Amniotic epithelial cell (primary cell): ENCODE measurements around the gene CAMKMT.

Experiments
- DNase-seq: peaks from one replicate; pipeline ENCODE4 v3.0.0-alpha.2; 2010; ENCODE audit warnings: low read depth

The CAMKMT gene

DNA sequence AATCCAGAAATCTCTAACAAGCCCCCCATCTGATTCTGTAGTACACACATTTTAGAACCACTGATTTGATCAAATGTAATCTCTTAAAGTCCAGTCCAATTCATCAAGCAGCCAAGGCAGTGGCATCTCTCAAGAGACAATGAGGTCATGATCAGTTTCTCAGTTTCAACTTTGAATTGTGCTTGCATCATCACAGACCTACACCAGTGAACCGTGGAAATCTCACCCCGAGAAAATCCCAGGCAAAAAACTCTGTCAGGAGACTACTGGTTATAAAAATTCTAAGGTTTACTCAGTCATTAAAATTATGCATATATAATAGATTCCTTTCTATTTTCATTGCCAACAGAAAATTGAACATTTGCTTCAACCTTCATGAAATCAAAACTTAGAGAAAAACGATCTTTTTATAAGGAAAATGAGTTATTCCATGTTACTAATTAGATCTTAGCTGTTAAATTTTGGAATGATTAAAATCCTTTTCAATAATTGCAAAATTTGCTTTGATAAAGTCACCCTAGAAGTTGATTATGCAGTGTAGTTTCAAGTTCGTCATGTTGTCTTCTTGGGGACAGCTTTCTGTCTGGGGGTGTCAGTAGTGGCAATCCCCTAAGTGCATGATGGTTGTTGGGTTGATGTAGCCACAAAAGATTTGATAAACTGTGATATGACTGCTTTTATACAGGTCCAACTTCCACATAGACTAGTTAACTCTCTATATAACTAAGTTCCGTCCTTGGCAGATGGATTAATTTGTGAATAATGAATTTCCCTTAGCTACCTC is 235.0 kb downstream of the CAMKMT start:
- no peak for DNase-seq

- no peak for DNase-seq
Observed at GRCh38 chr2:44598330-44599119, 236.8 kb downstream of the CAMKMT start.

DNA sequence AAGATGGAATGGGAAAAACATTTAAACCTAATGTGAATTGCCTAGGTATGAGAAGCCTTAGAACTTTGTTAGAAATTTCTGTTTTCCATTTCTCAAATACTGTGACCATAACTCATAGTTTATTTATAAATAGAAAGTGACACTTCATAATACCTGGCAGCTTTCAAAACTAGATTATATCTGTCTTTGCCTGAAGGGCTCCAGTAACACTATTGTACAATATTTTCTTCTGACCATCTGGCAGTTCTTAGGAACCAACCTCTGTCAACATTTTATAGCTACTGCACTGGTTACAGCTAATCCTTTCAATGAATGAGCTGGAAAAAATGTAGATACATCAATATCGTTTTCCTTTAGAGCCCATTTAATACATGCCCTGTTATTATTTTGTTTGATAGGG is 237.4 kb downstream of the CAMKMT start:
- DNase-seq = no peak

GRCh38 chr2:44602446-44602845 is 240.7 kb downstream of the CAMKMT start:
- DNase-seq = no peak

DNA sequence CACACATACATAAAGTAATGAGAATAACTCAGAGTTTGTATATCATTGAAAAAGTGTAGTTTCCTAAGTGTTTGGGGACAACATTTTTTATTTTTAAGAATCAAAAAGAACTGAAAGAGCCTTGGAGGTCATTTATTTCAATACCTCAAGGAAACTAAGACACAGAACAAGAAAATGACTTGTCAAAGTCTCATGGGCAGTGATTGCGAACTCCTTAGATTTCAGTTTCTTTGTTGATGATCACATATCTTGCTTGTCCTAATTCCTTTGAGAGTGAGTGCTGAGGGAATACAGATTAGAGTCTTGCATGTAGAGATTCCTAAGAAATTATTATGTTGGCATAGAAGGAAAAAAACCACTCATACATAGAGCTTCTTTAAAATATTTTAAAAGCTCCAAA is 243.8 kb downstream of the CAMKMT start:
- no peak for DNase-seq

DNA sequence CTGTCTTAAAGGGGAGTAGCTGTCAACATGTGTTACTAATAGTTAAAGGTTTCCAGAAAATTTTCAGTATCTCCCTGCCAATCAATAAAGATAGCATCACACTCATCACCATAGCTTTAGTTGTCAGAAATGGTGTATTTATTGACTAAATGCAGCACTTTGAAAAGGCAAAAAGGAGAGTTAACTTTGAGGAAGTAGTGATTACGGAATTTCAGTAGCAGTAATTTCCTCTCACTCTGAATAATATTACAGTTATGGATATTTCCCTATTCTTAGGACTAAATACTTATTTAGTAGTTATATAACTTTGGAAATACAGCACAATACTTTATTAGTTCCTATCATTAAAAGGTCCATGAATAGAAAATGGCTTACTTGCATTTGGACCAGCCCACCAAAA is 250.5 kb downstream of the CAMKMT start:
- no peak for DNase-seq

DNA sequence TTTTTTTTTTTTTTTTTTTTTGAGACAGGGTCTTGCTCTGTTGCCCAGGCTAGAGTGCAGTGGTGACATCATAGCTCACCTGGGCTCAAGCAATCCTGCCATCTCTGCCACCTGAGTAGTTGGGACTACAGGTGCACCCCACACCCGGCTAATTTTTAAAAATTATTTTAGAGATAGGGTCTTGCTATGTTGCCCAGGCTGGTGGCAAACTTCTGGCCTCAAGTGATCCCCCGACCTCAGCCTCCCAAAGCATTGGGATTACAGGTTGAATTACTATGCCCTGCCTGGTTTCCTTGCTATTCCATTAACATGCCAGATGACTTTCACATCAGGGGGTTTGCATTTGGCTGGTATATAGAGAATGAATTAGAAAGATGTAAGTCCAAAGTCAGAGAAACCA is 253.2 kb downstream of the CAMKMT start:
- DNase-seq = no peak

- DNase-seq = no peak
Observed at GRCh38 chr2:44615950-44616518, 254.3 kb downstream of the CAMKMT start.

DNA sequence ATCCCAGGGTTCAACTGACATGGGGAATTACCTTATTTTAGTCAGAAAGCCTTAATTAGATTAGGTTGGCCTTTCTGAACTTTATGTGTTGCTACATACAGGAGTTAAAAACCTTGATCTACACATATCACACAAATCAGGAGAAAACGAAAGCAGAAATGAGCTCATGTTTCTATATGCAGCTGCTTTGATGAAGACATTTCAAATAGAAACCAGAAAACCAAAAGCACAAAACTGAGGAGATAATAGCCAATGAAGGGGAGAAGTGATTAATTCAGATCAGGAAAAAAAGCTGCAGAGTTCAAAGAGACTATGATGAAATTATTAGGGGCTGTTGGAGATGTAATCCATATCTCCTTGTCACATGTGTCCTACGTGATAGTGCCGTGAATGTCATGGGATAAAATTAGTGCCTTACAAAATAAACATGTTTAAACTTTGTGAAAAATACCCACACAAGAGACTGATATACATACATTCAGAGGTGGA is 255.0 kb downstream of the CAMKMT start:
- DNase-seq = no peak

DNA sequence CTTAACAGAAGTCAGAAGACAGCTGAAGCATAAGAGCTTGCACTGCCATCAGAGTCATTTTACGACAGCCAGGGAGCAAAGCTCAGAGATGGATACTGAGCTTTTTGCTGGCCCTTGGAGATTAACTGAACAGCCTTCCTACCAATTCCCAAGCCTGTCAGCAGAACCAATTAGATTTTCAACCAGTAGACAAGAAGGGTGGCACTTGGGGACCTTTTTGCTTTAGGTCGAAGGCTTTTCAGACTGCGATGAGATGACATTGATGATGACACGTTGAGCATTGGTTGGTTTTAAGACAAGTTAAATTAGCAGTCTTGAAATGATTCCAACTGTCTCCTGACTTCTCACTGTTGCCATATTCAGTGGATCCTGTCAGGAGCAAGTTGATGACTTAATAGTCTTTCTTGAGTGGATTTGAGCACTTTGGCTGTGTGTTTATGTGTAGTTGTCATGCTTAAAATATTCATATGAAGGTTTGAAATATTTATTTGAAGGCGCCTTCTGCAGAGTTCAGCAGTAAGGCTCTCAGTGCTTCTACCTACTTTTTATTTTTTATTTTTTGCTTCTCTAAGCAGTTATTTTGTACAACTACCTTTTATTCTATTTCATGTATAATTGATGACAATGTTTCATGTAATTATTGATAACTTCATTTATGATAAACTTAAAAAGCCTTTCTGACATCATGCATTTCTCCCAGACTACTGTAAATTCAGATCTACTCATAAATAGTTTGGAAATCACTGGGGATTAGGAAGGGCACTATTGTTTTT is 256.7 kb downstream of the CAMKMT start:
- no peak for DNase-seq

GRCh38 chr2:44620189-44620990 is 258.6 kb downstream of the CAMKMT start:
- no peak for DNase-seq

DNA sequence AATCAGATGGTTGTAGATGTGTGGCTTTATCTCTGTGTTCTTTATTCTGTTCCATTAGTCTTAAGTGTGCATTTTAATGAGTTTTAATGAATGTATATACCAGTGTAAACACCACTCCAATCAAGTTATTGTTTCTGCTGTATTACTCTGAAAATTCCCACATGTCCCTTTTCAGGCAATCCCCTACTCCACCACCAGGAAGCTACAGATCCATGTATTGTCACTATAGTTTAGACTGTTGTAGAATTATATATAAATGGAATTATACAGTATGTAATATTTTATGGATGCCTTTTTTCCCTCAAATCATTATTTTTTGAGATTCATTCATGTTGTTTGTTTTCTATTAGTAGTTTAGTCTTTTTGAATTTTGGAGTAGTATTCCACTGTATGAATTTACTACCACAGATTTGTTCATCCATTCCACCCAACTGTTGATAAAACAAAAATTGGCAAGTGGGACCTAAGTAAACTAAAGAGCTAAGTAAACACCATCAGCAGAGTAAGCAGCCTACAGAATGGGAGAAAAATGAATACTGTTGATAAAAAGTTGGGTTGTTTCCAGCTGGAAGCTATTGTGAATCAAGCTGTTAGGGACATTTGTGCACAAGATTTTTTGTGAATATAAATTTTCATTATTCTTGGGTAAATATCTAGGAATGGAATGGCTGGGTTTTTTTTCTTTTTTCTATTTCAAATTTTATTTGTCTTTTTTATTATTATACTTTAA is 262.0 kb downstream of the CAMKMT start:
- no peak for DNase-seq

- no peak for DNase-seq
Observed at GRCh38 chr2:44628297-44628696, 266.6 kb downstream of the CAMKMT start.

DNA sequence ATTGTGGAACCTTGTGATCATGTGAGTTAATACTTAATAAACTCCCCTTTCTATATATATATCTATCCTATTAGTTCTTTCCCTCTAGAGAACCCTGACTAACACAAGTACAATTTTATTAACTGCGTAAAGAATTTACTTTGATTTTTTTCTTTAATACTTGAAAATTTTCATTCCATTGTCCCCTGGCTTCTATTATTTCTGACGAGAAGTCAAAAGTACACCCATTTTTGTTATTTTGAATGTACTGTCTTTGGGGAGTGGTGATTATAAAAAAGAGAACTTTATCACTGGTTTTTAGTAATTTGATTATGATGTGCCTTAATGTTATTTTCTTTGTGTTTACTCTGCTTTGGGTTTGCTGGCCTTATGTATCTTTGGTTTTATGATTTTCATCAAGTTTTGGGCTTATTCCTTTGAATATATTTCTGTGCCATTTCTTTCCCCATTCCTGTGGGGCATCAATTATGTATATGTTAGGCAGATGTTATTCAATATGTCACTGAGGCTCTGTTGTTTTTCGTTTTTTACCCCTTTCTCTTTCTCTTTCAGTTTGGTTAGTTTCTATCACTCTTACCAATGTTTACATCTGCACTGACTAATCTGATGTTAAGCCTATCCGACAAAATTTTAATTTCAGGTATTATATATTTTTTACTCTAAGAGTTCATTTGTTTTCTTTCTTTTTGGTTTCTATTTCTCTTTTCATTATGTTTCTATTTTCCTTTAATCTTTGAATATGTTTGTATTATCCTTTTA is 271.4 kb downstream of the CAMKMT start:
- DNase-seq = no peak

DNA sequence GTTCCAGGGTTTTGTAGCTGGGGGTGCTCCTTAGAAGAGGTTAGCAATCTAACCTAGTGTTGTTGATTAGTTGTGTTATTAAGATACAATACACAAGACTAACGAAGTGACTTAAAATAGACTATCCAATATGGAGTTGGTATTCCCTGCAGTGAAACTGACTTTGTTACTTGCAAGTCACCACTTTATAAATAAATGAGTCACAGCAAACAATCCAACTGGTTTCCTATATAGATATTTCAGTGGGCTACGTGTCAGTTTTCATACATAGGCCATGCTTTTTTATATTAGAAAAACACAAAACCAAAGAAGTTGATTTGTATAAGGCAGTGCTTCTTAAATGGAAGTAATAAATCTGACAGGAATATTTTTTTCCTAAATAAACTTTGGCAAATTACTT is 274.0 kb downstream of the CAMKMT start:
- no peak for DNase-seq

DNA sequence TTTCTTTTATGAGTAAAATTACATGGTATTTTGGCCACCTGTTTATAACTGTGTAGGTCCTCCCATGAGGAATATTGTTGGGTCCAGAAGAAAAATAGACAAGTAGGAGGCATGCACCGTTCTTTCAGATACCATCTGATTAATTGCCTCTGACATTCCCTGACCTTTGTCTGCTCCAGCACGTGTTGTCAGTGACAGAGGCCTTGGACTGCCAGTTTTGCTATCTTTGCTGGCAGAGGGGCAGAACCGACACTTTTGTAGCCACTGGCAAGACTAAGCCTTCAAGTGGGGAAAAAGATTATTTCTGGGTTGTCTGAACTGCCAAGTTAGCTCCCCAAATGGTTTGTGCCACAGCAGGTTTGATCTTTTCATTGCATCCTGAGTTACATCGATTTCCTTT is 276.9 kb downstream of the CAMKMT start:
- DNase-seq = no peak

DNA sequence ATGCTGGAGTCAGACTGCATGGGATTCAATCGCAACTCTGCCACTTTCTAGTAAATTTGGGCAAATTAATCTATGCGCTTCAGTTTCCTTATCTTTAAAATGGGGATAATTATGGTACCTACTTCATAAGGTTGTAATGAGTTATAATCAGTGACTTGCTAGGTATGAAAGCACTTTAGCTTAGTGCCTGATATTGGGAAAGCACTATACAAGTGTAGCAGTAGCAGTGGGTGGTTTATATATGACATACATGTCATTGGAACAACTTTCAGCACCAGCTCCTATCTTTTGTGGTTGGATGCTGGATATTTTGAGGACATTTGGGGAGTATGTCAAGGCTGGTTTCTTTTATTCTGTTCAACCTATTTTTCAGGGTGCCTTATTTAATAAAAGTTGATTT is 277.7 kb downstream of the CAMKMT start:
- DNase-seq = no peak

DNA sequence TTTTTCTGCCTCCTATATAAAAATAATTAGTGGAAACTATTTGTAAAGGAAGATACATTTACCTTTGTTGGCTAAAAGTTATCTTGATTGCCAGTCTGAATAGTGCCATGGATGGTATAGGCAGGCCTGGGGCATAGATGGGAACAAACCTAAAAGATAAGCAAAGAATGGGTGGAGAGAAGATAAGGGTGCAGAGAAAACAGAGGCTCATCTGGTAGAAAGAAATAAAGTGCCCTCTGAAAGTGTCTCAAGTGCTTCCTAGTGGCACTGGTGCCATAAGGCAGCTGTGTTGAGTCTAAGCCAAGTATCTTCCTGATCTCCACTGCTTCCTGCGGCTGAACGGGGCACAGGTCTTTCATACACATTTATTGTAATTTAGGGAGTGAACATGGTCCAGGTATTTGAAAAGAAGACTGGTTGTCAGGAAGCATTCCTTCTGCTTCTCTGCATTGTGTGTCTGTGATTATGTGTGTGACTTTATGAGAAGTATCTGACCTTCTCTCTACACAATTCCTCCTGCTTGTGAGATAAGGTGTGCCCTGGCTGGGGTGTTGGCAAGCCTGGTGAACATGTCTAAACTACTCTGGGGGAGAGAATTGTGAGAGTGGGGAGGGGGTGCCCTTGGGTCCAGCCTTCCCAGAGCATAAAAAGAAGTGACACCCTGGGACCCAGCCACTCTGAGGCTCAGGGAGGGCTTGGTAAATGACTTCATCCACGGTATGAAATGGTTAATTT is 280.5 kb downstream of the CAMKMT start:
- no peak for DNase-seq

DNA sequence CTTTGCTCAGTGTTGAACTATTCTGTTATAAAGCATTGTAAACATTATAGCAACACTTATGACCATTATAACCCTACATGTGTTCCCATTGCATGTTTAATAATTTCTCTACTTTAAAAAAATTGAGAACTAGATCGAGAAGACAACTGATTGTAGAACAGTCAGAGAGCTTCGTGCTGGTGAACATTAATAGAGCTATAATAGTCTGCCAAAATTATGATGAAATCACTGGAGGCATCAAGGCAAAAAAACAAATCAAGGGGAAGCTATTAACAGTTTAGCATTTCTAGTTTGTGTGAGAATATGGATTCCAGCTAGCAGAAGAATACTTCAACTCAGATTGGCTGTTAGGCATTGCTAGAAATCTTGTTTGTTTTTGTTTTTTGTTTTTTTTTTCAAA is 284.2 kb downstream of the CAMKMT start:
- no peak for DNase-seq
